NT2/D1 (cell line): ENCODE results near the gene OR56A1.

Source experiments
- SUZ12 ChIP-seq: IDR thresholded peaks from 2 replicates; pipeline ENCODE4 v1.6.1; 2011; ENCODE audit not compliant: insufficient read length, insufficient read depth; ENCODE audit errors: extremely low read depth
- ZNF274 ChIP-seq: IDR thresholded peaks from 2 replicates; pipeline ENCODE4 v1.6.1; 2011; ENCODE audit warnings: mild to moderate bottlenecking, low read depth, low read length

- TF ChIP-seq SUZ12 (no peak), ZNF274 (no peak)
Measured at GRCh38 chr11:6006846-6007245, 23.7 kb downstream of the OR56A1 start, which contains the start of gene OR56A4.
